AG10803 (cell line): Measurements from ENCODE around the gene NXNL1.

Experiments used
- DNase-seq: peaks from one replicate; pipeline ENCODE4 v3.0.0; 2010; ENCODE audit warnings: low read depth
- H3K4me3 ChIP-seq: 2 replicates; pipeline ENCODE4 v1.5.1; 2011; ENCODE audit warnings: mild to moderate bottlenecking, low read length, control low read depth
- CTCF ChIP-seq: conservative IDR thresholded peaks from 2 replicates; pipeline ENCODE4 v1.5.1; 2011; ENCODE audit warnings: mild to moderate bottlenecking, low read length, control low read depth, inconsistent platforms

The NXNL1 gene

GRCh38 chr19:17421942-17422341 is 38.8 kb downstream of the NXNL1 start:
- no peak for TF ChIP-seq CTCF
- H3K4me3 ChIP-seq = no peak overlapping the region
- no peak for DNase-seq

GRCh38 chr19:17420475-17420924 is 40.2 kb downstream of the NXNL1 start:
- TF ChIP-seq CTCF = no peak; the same call in 1 of the 2 replicates
- peak overlapping the region; percentile 82 for H3K4me3 ChIP-seq
- no peak for DNase-seq

GRCh38 chr19:17419621-17420474 is 40.9 kb downstream of the NXNL1 start, which contains the start of gene MVB12A:
MVB12A (plus strand) TSS chr19:17420047; CDS start chr19:17420136, 89 bp downstream.
- no peak for TF ChIP-seq CTCF
- peak within 1 kb of the TSS; percentile 82 for H3K4me3 ChIP-seq
- peak; percentile 99 for DNase-seq

GRCh38 chr19:17419154-17419620 is 41.5 kb downstream of the NXNL1 start:
- TF ChIP-seq CTCF = no peak
- no peak for DNase-seq
- H3K4me3 ChIP-seq = peak overlapping the region; percentile 67

GRCh38 chr19:17418710-17419109 is 42.0 kb downstream of the NXNL1 start:
- no peak for TF ChIP-seq CTCF
- H3K4me3 ChIP-seq = no peak overlapping the region; the same call in 1 of the 2 replicates
- no peak for DNase-seq

GRCh38 chr19:17415121-17415520 is 45.6 kb downstream of the NXNL1 start:
- no peak for TF ChIP-seq CTCF

GRCh38 chr19:17414097-17414496 is 46.6 kb downstream of the NXNL1 start:
- no peak for TF ChIP-seq CTCF
- H3K4me3 ChIP-seq = no peak overlapping the region
- DNase-seq = no peak

More at GRCh38 chr19:17415121-17415520, 45.6 kb downstream of the NXNL1 start:
- H3K4me3 ChIP-seq = no peak overlapping the region
- no peak for DNase-seq
